Hematopoietic multipotent progenitor cell treated with erythropoietin and hydrocortisone succinate and interleukin-3 and kit ligand, for 4 days (in vitro differentiated cells): Measurements from ENCODE around the gene CPT2.

Experiments
- DNase-seq: peaks from one replicate; pipeline ENCODE4 v3.0.0-alpha.2; 2015

CPT2 gene

GRCh38 chr1:53196485-53197290, at the start of gene CPT2:
Gene CPT2, plus strand, starts transcription at chr1:53196824. Its CDS starts 120 bp downstream, at chr1:53196944.
- DNase-seq = peak; percentile 98

- DNase-seq = no peak
Observed at GRCh38 chr1:53147174-53147573, 49.5 kb upstream of the CPT2 start.

GRCh38 chr1:53148123-53148522, 48.5 kb upstream of the CPT2 start:
- DNase-seq = no peak

GRCh38 chr1:53153752-53154151, 42.9 kb upstream of the CPT2 start:
- DNase-seq = no peak

- no peak for DNase-seq
Observed at GRCh38 chr1:53154859-53155438, 41.7 kb upstream of the CPT2 start.

GRCh38 chr1:53155534-53155933, 41.1 kb upstream of the CPT2 start:
- no peak for DNase-seq

GRCh38 chr1:53155945-53156344, 40.7 kb upstream of the CPT2 start:
- no peak for DNase-seq

- DNase-seq = no peak
Observed at GRCh38 chr1:53156783-53157182, 39.8 kb upstream of the CPT2 start.

GRCh38 chr1:53158900-53159299, 37.7 kb upstream of the CPT2 start:
- DNase-seq = no peak

- DNase-seq = no peak
Observed at GRCh38 chr1:53160924-53161378, 35.7 kb upstream of the CPT2 start.

GRCh38 chr1:53162621-53163020, 34.0 kb upstream of the CPT2 start:
- no peak for DNase-seq

- DNase-seq = no peak
Observed at GRCh38 chr1:53163291-53163768, 33.3 kb upstream of the CPT2 start.

- no peak for DNase-seq
Observed at GRCh38 chr1:53165408-53165961, 31.1 kb upstream of the CPT2 start.

- DNase-seq = no peak
Observed at GRCh38 chr1:53166366-53166765, 30.3 kb upstream of the CPT2 start.

GRCh38 chr1:53166912-53167311, 29.7 kb upstream of the CPT2 start:
- no peak for DNase-seq

- peak; percentile 20 for DNase-seq
Observed at GRCh38 chr1:53172426-53173128, 24.0 kb upstream of the CPT2 start.

- DNase-seq = no peak
Observed at GRCh38 chr1:53174971-53175913, 21.4 kb upstream of the CPT2 start.

GRCh38 chr1:53176452-53177208, 20.0 kb upstream of the CPT2 start:
- DNase-seq = no peak

GRCh38 chr1:53180226-53180625, 16.4 kb upstream of the CPT2 start:
- no peak for DNase-seq

- no peak for DNase-seq
Observed at GRCh38 chr1:53180951-53181350, 15.7 kb upstream of the CPT2 start.

GRCh38 chr1:53182111-53182593, 14.5 kb upstream of the CPT2 start:
- peak; percentile 90 for DNase-seq
